Stimulated activated CD8-positive, alpha-beta memory T cell treated with anti-CD3 and anti-CD28 coated beads, Interleukin-12 subunit alpha, Interleukin-12 subunit beta, amount 100 ng/mL, for 4 hours (primary cell): ENCODE data around the gene ZNF318.

Source experiments
- DNase-seq: peaks from one replicate; pipeline ENCODE4 v3.0.0-alpha.2; 2020; ENCODE audit warnings: low read depth

The ZNF318 gene

GRCh38 chr6:43299338-43300293 lies 69.8 kb downstream of the ZNF318 start:
- no peak for DNase-seq

GRCh38 chr6:43298565-43299337 lies 70.7 kb downstream of the ZNF318 start:
- no peak for DNase-seq

- DNase-seq, result no peak
Observed at GRCh38 chr6:43297644-43298564, 71.5 kb downstream of the ZNF318 start, which contains the start of gene SLC22A7. TSS of gene SLC22A7 (plus strand) at chr6:43298260. CDS start at chr6:43298359, 99 bp downstream.

- DNase-seq, result no peak
Observed at GRCh38 chr6:43296780-43297497, 72.5 kb downstream of the ZNF318 start.

GRCh38 chr6:43295456-43295855 lies 74.0 kb downstream of the ZNF318 start:
- no peak for DNase-seq

GRCh38 chr6:43294536-43294935 lies 74.9 kb downstream of the ZNF318 start:
- no peak for DNase-seq

- DNase-seq, result no peak
Observed at GRCh38 chr6:43293698-43294097, 75.7 kb downstream of the ZNF318 start.

GRCh38 chr6:43292763-43293318 lies 76.6 kb downstream of the ZNF318 start:
- DNase-seq, result no peak

GRCh38 chr6:43292341-43292740 lies 77.1 kb downstream of the ZNF318 start:
- no peak for DNase-seq

- DNase-seq, result no peak
Observed at GRCh38 chr6:43291708-43292107, 77.7 kb downstream of the ZNF318 start.

GRCh38 chr6:43290905-43291355 lies 78.5 kb downstream of the ZNF318 start:
- DNase-seq, result no peak

- DNase-seq, result no peak
Observed at GRCh38 chr6:43290339-43290904, 79.0 kb downstream of the ZNF318 start.

- no peak for DNase-seq
Observed at GRCh38 chr6:43287717-43288679, 81.4 kb downstream of the ZNF318 start.

GRCh38 chr6:43286980-43287716 lies 82.3 kb downstream of the ZNF318 start:
- no peak for DNase-seq

- DNase-seq, result no peak
Observed at GRCh38 chr6:43286456-43286979, 82.9 kb downstream of the ZNF318 start.
